SU-DHL-6 (cell line): ENCODE measurements around the gene MGAT5B.

Experiments used
- H2AFZ ChIP-seq: fragments of 200-600 bp; sonication (generic); 2 replicates; pipeline ENCODE4 v1.6.1; 2014; ENCODE audit warnings: low read depth, mild to moderate bottlenecking, moderate library complexity, mixed read lengths, antibody characterized with exemption, low read length; ENCODE audit not compliant: severe bottlenecking
- H3F3A ChIP-seq: fragments of 200-600 bp; shearing (Covaris generic); 2 replicates; pipeline ENCODE4 v1.6.0; 2016; ENCODE audit warnings: antibody characterized with exemption, mild to moderate bottlenecking; ENCODE audit not compliant: insufficient read depth
- H3K27ac ChIP-seq: fragments of 200-600 bp; sonication (generic); 2 replicates; pipeline ENCODE4 v1.5.1; 2016; ENCODE audit warnings: low read depth, mild to moderate bottlenecking, low read length, moderate library complexity, mixed read lengths
- H3K27me3 ChIP-seq: fragments of 200-600 bp; sonication (generic), shearing (Covaris generic); 2 replicates; pipeline ENCODE4 v1.6.0; 2014; ENCODE audit warnings: mild to moderate bottlenecking, low read length
- H3K36me3 ChIP-seq: fragments of 200-600 bp; sonication (generic); 2 replicates; pipeline ENCODE4 v1.6.1; 2014; ENCODE audit warnings: mild to moderate bottlenecking, low read length, mixed read lengths
- H3K4me2 ChIP-seq: fragments of 300-600, 200-600 bp; shearing (Covaris generic), sonication (generic); 2 replicates; pipeline ENCODE4 v1.6.0; 2014; ENCODE audit warnings: low read length, low read depth, mild to moderate bottlenecking; ENCODE audit not compliant: poor library complexity, severe bottlenecking
- H3K4me3 ChIP-seq: fragments of 200-600 bp; sonication (generic); 2 replicates; pipeline ENCODE4 v1.5.1; 2014; ENCODE audit warnings: antibody characterized with exemption, low read length, mild to moderate bottlenecking, mixed read lengths; ENCODE audit not compliant: insufficient read depth, poor library complexity, severe bottlenecking
- H3K79me2 ChIP-seq: fragments of 200-600 bp; sonication (generic); 2 replicates; pipeline ENCODE4 v1.6.1; 2014; ENCODE audit warnings: mild to moderate bottlenecking, low read length, moderate library complexity; ENCODE audit not compliant: insufficient read depth
- H3K9ac ChIP-seq: fragments of 200-600 bp; sonication (generic); 2 replicates; pipeline ENCODE4 v1.7.0; 2014; ENCODE audit warnings: mild to moderate bottlenecking, low read length
- H3K9me2 ChIP-seq: fragments of 200-600 bp; sonication (generic); replicated peaks from 2 replicates; pipeline ENCODE4 v1.6.1; 2014; ENCODE audit warnings: low read length; ENCODE audit not compliant: insufficient read depth
- H3K9me3 ChIP-seq: fragments of 200-600 bp; sonication (generic); 2 replicates; pipeline ENCODE4 v1.6.1; 2014; ENCODE audit warnings: low read length, mixed read lengths; ENCODE audit not compliant: insufficient read depth
- H4K20me1 ChIP-seq: fragments of 200-600 bp; sonication (generic); 2 replicates; pipeline ENCODE4 v1.6.1; 2014; ENCODE audit warnings: low read depth, mild to moderate bottlenecking, antibody characterized with exemption, low read length, moderate library complexity, mixed read lengths
- CTCF ChIP-seq: fragments of 200-600 bp; sonication (generic); IDR thresholded peaks from one replicate; pipeline ENCODE4 v1.5.1; 2017; ENCODE audit warnings: antibody characterized with exemption, mild to moderate bottlenecking, low read length, moderate library complexity; ENCODE audit not compliant: insufficient read depth, poor library complexity, severe bottlenecking
- EZH2phosphoT487 ChIP-seq: fragments of 200-600 bp; sonication (generic), shearing (Covaris generic); conservative IDR thresholded peaks from 2 replicates; pipeline ENCODE4 v1.6.1; 2018; ENCODE audit warnings: mild to moderate bottlenecking, antibody characterized with exemption, low read length, moderate library complexity, mixed read lengths

The MGAT5B gene

DNA sequence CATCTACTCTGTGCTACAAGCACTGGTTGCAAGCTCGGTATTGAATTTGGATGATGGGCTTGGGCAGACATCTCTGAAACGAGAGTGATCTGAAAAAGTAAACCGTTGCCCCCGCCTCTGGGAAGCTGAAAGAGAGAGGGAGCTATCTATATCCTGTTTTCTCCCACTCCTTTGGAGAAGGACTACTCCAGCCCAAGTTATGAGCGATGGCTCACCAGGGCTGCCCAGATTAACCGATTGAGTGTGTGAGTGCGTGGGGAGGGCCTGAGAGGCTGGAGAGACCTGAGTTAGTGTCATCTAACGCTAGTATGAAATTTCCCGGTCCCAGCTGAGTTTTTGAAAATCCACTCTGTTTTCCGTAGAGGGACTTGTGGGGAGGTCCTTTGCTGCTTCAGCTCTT lies 11.5 kb downstream of the MGAT5B start:
- H3K9ac ChIP-seq = no peak overlapping the region
- no peak overlapping the region for H3K4me2 ChIP-seq
- H3K4me3 ChIP-seq = no peak overlapping the region
- no peaks in the 10 kb centered on the region for H3K27me3 ChIP-seq
- H3K36me3 ChIP-seq = no peaks in the 10 kb centered on the region
- H3K27ac ChIP-seq = no peak overlapping the region
- no peaks in the 10 kb centered on the region for H3K79me2 ChIP-seq
- H3K9me3 ChIP-seq = no peaks in the 10 kb centered on the region
- no peak for TF ChIP-seq CTCF
- no peaks in the 10 kb centered on the region for H3F3A ChIP-seq
- no peaks in the 10 kb centered on the region for H4K20me1 ChIP-seq
- no peak overlapping the region for H2AFZ ChIP-seq
- H3K9me2 ChIP-seq = no peaks in the 10 kb centered on the region

- H3F3A ChIP-seq = no peaks in the 10 kb centered on the region
- H3K9me3 ChIP-seq = no peaks in the 10 kb centered on the region
- no peak overlapping the region for H3K9ac ChIP-seq
- H2AFZ ChIP-seq = no peak overlapping the region
- H3K4me2 ChIP-seq = no peak overlapping the region
- H3K27ac ChIP-seq = no peak overlapping the region
- no peaks in the 10 kb centered on the region for H3K27me3 ChIP-seq
- H3K36me3 ChIP-seq = no peaks in the 10 kb centered on the region
- no peaks in the 10 kb centered on the region for H3K79me2 ChIP-seq
- no peak overlapping the region for H3K4me3 ChIP-seq
- TF ChIP-seq EZH2phosphoT487 = no peak
- TF ChIP-seq CTCF = no peak
- H4K20me1 ChIP-seq = no peaks in the 10 kb centered on the region
- no peaks in the 10 kb centered on the region for H3K9me2 ChIP-seq
Measured at GRCh38 chr17:76880268-76880667, 12.1 kb downstream of the MGAT5B start.

GRCh38 chr17:76880971-76881370 lies 12.8 kb downstream of the MGAT5B start:
- no peak for TF ChIP-seq EZH2phosphoT487
- Histone ChIP-seq H4K20me1 (no peaks in the 10 kb centered on the region), H3F3A (no peaks in the 10 kb centered on the region)

DNA sequence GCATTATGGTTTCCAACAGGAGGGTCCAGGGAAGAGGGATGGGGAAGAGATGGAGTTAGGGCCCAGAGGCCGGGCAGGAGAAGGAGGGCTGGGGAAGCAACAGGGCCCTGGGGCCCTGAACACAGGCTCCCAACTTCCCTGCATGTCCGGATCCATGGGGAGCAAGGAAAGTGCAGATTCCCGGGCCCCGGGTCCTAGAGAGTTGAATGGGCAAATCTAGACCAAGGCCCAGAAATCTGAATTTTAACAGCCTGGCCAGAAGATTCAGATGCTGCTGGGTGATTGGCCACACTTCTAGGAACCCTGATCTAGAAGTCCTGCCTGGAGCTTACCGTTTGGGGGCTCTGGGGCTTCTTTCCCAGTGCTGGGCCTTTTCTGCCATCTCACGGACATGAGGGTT lies 13.2 kb downstream of the MGAT5B start:
- H3K27ac ChIP-seq = no peak overlapping the region
- H3K4me3 ChIP-seq = no peak overlapping the region
- no peaks in the 10 kb centered on the region for H3K9me2 ChIP-seq
- no peak for TF ChIP-seq CTCF
- no peak for TF ChIP-seq EZH2phosphoT487
- H3K4me2 ChIP-seq = no peak overlapping the region
- H3K27me3 ChIP-seq = no peaks in the 10 kb centered on the region
- H4K20me1 ChIP-seq = no peaks in the 10 kb centered on the region
- no peak overlapping the region for H3K9ac ChIP-seq
- no peaks in the 10 kb centered on the region for H3K9me3 ChIP-seq
- H3K79me2 ChIP-seq = no peaks in the 10 kb centered on the region
- H2AFZ ChIP-seq = no peak overlapping the region
- no peaks in the 10 kb centered on the region for H3F3A ChIP-seq
- no peaks in the 10 kb centered on the region for H3K36me3 ChIP-seq

More at GRCh38 chr17:76880971-76881370, 12.8 kb downstream of the MGAT5B start:
- H3K4me3 ChIP-seq = no peak overlapping the region
- no peak overlapping the region for H3K27ac ChIP-seq
- H3K79me2 ChIP-seq = no peaks in the 10 kb centered on the region
- H3K36me3 ChIP-seq = no peaks in the 10 kb centered on the region
- no peak overlapping the region for H3K4me2 ChIP-seq
- H3K9me3 ChIP-seq = no peaks in the 10 kb centered on the region
- no peaks in the 10 kb centered on the region for H3K9me2 ChIP-seq
- no peak overlapping the region for H3K9ac ChIP-seq
- H3K27me3 ChIP-seq = no peaks in the 10 kb centered on the region
- H2AFZ ChIP-seq = no peak overlapping the region
